GM19455 (cell line): ENCODE data around the gene PEX11B.

Experiments
- ATAC-seq: cut with Tn5 transposase; IDR thresholded peaks from one replicate; pipeline ENCODE4 v1.9.1; 2021; ENCODE audit not compliant: unreplicated experiment

Gene PEX11B, protein sequence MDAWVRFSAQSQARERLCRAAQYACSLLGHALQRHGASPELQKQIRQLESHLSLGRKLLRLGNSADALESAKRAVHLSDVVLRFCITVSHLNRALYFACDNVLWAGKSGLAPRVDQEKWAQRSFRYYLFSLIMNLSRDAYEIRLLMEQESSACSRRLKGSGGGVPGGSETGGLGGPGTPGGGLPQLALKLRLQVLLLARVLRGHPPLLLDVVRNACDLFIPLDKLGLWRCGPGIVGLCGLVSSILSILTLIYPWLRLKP

DNA sequence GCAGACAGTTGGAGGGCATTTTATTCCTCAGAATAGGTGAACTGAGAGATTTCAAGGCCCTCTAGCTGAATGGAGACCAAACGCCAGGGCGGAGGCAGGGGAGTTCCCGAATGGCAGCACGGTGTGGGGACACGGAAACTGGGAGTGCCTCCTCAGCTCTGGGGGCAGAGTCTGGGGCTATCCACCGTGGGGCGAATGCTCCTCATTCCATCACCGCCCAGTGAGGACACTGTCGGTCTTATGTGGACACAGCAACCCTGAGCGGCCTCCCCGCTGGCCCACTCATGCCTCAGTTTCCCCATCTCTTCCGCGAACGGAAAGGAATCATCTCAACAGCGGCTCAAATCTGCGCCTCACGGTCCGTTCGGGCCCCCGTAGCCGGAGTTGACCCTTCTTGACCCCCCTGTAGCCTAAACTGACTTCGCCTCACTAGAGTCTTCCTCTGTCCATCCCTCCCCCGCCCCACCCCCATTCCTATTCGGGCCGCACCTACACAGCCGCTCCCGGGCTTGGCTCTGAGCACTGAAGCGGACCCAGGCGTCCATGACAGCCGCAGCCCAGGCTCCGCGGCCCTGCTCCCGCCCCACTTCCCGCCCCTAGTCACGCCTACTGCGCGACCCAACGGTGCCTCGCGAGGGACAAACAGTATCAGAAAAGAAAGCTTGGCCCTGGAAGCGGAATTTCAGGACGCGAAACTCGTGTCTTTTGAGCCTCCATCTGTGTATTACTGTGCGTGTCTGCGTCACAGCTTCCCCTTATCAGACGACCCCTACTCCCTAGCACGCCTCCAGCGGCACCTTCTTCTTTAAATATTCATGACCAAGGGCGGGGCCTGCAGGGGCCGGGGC is at the start of gene PEX11B:
PEX11B (minus strand) TSS at position 574 of the 848 bp plus-strand sequence; CDS start at position 545, 29 bp downstream.
- ATAC-seq = peak; percentile 81

DNA sequence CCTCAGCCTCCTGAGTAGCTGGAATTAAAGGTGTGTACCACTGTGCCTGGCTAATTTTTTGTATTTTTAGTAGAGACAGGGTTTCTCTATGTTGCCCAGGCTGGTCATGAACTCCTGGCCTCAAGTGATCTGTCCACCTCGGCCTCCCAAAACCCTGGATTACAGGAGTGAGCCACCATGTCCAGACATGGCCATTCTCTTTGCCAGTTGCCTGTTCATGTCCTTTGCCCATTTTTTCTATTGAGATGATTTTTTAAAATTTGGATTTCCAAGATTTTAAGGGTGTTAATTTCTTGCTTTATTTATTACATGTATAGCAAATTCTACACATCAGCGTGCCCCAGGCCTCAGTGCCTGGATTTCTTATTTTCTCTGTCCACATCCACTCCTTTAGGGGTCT is 48.8 kb upstream of the PEX11B start:
- ATAC-seq = no peak

DNA sequence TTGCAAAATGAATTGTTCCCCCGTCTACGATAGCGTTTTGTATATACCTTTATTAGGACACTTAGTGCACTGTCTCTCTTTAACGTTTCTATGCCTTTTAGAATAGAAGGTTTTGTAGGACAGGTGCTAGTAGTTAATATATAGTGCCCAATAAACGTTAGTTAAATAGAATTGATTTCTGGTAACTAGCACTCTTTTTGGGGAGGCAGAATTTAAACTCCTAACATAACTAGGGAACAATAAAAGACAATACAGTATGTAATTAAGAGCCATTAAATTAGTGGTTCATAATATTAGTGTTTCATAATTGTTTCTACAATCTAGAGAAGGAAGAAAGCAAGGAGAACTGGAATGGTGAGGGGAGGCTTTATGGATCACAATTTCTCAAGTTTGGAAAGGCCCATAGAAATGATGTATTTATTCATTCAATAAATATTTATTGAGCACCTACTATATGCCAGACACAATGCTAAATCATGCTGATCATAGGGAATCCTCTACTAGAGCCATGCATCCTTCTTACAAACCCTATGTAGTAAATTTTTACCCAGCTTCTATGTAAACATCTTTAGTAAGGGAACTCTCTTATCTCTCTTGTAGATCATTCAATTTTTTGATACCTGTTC is 46.7 kb upstream of the PEX11B start:
- ATAC-seq = no peak

DNA sequence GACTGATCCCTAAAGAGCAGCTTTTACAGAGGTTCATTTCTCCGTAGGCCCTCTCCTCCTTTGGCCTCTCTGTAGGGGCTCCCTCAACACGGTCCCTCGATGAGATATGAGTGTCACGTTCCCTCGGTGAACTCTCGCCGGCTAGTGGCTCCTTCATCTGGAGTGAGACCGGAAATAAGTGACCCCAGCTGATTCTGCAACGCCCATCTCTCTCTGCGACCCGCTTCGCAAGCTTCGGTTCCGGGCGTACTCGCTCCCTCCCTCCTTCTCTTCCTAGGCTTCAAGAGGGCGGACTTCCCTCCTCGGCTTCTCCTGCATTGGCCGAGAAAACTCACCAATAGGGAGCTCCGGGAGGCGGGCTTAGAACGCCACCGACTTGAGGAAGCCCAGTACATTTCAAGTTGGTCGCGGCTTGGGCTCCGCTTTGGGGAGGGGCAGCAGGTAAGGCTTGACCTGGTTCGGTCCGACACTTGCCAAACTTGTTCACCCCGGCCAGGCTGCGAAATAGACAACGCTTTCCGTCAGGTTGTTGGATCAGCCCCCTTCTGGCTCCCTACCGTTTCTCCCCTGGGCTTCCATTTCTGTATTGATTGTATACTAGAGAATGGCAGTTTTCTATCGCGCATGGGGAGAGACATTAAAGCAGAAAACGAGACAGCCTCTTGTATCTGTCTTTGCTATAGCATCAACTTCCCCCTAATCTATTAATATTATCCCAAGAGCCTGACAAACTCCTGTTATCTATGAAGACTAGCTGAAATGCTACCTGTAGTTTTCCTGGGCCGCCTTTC is 46.0 kb upstream of the PEX11B start, which contains the start of the genes ANKRD34A and POLR3GL:
ANKRD34A (minus strand) TSS at position 248 of the 791 bp plus-strand sequence. CDS start 2,816 bp downstream, outside the sequence.
POLR3GL (plus strand) TSS at position 363 of the 791 bp plus-strand sequence. CDS start 10,176 bp downstream, outside the sequence.
- peak; percentile 92 for ATAC-seq

DNA sequence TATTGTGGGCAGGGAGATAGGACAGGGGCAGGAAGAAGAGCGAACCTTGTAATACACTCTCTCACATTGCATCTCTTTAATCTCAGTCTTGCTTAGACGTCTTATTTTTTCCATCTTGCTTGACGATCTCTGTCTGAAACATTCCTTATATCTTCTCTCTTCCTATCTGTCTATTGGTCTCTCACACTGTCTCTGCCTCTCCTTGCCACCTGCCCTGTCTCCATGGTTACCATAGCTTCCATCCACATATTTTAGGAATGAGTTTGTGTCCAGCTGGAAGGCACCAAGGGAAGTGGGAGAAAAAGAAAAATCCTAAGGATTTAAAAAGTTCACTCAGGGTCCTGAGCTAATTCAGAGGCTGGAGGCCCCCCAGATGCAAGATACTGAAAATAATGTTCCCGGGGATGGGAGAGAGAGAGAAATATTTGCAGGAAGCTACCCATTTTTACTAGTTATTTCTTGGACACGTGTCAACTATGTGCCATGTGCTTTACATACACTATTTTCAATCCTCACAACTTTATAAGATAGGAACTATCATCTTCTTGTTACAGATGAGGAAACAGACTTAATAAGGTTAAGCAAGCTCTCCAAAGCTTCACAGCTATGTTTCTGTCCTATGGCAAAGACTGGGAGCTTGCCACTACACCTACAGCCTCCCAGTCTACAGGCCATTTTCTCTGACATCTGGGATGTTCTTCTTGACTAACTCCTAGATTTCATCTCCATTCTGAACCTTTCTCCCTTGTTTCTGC is 44.9 kb upstream of the PEX11B start:
- ATAC-seq = no peak

DNA sequence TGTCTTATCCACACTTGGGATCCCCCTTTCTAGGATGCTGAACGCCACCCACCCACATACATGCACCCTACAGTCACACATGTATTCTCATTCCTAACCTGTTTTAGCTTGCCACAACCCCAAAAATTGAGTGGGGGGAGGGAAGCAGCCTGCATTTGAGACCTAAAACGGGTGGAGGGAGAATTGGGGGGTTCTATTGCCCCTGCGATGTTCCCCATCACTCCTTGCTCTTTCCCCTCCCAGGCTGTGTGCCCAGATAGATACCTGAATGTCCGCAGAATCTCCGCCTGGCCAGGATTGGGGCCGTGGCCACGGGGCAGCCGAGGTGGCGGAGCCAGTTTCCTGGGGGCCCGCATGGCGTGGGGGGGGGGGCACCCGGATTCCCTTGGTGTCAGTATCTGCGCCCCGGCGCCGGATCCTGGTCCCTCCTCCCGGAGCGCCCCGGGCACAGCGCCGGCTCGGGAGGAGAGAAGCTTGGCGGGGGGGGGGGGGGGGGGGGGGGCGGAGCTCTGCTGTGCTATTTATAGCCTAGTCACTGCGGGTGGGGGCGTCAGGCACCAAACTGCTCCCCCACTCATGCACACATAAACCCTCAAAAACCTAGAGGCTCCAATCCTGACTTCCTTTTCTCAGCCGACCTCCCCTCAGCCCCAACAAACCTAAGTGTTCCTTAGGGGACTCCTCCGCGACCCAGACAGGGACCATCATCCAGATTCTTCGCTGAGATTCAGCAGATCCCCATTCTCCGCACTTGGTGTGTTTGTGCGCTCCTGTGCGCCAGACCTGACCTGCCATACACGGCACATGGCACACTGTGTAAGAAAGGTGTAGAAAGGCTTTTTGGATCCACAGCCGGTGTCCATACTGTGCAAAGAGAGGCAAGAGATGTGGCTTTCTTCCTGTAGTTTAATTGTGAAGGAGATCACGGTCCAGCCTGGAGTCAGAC is 43.9 kb upstream of the PEX11B start:
- no peak for ATAC-seq

DNA sequence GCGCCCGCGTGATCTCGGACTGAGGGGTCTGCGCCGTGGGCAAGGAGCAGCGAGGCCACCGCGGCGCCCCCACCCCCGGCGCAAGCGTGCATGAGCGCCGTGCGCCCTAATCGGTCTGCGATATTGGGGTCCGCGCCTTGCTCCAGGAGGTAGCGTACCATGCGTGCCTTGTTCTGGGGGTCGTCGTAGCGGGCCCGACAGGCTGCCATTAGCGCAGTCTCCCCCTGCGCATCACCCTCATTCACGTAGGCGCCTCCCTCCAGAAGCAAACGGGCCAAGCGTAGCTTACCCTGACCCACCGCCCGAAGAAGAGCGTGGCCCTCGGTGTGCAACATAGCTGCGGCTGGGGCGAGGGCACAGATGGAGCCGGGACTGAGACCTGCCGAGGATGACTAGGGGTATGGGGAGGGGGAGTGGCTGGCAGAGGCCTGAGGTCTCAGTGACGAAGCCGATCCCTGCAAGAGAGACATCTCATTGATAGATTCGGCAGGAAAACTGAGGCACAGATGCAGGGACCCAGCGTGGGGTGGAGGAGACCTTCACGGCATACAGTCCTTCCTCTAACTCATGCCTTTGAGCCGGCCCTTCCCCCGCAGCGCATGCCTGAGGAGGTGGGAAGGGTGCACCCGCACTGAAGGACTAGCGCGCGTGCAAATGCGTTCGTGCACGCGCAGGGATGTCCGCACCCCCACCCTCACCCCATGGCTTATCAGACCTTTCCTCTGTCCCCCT is 43.1 kb upstream of the PEX11B start:
- ATAC-seq = no peak

DNA sequence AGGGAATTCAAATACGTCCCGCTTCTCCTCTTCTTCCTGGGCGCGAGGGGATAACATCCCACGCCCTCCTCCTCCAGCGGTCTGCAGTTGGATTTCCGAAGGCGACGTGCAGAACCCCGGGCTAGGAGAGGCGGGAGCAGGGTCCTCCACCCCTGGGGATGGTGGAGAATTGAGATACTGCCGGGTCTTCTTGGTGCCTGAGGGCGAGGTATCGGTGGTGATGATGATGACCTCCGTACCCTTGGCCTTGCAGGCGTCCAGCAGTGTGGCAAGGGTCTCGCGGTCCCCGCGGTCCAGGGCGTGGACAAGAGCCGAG is 42.5 kb upstream of the PEX11B start:
- ATAC-seq = no peak

DNA sequence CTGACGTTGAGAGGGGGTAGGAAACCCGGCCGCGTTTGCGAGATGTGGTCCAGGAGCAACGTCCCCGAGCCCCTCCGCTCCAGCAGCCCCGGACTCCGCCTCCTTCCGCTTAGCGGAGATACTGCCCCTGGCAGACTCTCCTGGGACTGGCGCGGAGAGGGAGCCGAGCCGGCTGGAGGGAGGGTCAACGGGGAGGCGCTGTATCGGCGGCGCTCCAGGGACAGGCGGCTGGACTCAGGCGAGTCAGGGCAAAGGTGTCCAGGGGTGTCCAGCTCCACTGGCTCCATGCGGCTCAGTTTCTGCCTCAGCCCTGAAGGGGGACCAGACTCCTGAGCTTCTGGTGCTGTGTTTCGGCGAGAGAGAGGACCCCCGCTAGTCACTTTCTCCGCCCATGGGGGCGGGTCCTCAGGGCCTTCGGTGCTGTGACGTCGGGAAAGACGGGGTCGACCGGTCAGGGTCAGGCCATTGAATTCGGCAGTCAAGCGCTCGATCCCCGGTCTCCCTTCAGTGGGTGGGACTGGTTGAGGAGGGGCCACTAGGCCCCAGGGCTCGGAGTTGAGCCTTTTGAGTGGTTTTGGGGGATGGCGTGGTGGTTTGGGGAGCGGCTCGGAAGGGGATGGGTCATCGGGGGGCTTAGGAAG is 42.1 kb upstream of the PEX11B start:
- no peak for ATAC-seq

DNA sequence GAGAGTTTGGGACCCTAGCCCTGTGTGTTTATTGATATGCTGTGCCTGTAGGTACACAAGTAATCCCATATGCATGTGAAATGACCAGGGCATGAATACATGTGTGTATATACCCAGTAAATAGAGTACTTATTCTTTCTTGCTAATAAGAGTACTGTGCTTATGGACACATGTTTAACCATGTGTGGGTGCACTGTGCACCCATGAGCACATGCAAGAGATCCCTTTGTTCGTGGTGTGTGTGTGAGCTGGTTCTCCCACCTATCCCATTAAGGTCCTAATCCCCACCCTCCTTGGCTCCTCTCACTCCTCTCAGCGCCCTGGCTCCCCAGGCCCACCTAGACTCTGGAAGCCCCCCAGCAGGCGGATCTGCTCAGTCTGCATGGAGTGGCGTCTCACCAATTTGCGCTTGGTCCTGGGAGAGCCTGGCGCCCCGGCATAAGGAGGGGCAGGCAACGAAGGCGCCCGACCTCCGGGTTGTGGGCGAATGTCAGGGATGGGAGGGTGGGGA is 41.5 kb upstream of the PEX11B start:
- ATAC-seq = no peak

DNA sequence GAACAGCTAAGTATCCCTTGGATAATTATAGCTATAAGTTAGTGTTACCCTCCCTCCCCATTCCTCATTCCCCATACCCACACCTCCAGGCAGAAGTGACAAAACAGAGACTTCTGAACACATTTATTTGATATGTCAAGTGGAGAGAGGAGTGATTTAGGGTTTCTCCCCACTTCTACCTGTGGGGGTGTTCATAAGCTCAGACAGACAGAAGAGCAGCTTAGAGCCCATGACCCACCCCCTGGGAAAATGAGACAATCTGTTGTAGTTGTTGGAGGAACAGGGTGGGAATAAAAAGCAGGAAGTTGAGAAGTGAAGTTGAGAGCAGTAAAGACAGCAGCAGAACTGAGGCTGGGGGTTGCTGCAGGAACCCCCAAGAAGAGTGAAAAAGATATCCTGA is 40.8 kb upstream of the PEX11B start:
- ATAC-seq = no peak

DNA sequence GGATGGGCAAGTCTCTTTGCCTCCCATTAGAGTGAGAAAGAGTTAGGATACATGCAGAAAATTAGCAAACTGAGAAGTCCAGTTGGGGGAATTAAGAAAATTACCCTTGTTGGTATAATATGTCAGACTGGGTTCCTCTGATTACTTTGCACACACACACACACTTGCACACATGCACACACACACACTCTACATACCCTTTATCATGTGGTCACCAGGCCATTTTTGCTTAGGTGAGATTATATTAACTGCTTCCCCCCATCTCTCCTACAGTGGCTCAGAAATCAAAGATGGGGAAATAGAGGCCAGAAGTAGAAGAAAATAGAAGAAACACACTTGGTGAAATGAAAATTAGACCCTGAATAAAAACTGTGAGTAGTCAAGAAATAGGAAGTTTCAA is 40.2 kb upstream of the PEX11B start:
- ATAC-seq = no peak

DNA sequence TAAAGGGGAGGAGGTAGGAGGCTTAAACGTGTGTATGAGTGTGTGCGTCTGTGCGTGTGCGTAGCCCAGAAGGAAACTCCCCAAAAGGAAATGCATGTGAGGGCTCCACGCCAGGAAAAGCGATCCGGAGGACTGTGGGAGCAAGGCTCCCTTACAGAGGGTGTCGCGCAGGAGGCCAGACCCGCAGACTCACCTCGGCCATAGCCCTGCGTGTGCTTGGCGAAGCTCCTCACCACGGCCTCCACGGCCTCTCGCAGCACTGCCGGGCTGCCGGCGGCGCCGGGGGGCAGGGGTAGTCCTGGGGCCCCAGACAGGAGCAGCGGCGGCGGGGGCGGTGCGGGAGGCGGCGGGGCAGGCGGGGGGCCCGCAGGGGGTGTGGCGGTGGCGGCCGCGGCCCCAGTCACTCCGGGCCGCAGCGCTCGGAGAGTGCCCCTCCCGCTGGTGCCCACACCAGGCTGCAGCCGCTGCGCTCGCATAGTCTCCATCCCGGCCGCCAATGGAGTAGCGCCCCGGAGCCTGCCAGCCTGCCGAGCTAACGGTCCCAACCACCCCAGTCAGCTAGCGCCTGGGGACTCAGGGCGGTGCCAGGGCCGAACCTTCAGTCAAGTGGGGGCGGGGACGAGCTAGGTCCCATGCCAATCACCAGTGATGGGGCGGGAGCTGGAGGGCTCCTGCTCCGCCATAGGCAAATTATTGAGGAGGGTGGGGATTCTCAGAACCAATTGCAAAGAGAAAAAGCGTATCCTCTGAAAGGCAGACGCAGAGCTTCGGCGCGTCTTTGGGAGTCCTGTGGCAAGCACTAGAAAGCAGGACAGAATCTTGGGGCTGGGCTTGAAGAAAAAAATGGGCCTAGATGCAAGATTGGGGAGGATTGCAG is 39.2 kb upstream of the PEX11B start, which contains the start of gene LIX1L:
LIX1L (minus strand) TSS at position 575 of the 877 bp plus-strand sequence; CDS start at position 485, 90 bp downstream.
- ATAC-seq = peak; percentile 84

DNA sequence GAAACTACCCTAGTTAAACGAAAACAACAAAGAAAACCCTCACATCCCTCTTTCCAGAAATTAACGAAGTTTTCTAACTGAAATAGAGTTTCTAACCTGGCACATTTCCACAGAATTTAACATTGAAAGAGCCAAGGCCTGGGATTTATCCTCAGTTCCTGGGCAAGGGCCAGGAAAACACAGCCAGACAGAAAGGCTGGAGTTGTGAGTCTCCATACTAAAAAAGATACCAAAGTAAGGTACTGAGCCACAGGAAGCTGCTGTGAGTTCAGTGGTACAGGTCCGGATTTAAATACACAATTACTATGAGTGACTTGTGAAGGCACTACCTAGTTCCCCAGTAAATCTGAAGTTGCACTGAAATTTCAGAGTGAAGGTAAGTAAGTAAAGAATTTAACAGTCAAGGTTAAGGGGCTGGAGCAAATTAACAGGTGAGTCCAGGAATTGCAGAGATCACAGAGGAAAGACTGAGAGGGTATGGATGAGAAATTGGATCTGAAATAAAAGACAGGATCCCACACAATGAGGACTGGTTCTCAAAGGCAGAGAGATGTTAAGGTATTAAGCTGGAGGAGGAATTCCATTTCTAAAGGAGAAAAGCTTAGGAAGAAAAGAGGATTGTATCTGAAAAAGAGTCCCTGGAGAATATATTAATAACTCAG is 38.4 kb upstream of the PEX11B start:
- ATAC-seq = no peak

DNA sequence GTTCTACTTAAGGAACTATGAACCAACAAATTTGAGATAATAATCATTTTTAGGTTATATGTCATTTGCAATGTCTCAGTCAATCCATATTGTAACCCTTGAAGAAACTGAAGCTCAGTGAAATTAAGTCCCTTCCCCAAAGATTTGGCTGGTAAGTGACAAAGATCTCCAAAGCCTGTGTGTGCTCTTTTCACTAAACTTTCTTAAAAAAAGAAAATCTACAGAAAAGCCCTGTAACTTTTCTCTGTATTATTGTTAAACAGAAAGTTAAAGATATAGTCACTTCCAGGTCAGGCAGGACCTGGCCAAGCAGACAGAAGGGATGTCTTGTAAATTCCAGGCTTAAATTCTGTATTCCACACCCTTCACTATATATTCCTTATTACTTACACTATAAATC is 37.8 kb upstream of the PEX11B start:
- no peak for ATAC-seq

DNA sequence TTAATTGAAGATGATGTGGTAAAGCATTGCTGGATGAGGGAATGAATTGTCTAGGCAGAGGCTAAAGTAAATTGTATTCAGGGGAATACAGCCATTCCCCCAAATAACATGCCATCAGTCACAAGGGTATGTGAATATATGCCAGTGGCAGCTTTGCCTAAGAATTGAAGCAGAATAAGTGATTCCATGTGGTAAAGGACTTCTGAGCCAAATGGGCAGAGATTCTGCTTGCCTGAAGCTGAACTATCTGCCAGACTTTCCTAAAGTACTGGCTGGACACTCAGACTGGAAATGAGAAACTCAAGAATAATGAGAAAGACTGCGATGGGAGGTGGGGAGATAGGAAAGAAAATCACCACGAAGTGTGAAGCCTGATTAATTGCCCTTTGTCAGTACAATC is 36.9 kb upstream of the PEX11B start:
- ATAC-seq = no peak
